ENCODE measurements around the gene STOML3.

DNA sequence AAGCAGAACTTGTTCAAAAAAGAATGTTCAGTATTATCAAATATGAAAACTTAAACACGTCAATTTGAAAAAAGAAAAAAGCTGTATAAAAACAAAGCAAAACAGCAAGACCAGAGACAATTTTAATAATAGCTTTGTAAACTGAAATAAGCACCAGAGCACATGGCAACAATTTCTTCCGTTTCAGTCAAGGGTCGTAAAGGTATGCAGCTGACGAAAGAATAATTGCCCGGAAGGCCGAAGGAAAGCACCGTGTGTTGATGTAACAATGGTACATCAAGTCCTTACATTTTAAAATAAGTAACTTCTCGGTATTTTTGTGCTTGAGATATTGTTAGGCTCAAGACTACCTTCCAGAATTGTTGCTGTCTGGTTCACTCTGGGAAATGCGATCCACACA is 45.6 kb upstream of the STOML3 start:
- TF ChIP-seq, protein P1, sequence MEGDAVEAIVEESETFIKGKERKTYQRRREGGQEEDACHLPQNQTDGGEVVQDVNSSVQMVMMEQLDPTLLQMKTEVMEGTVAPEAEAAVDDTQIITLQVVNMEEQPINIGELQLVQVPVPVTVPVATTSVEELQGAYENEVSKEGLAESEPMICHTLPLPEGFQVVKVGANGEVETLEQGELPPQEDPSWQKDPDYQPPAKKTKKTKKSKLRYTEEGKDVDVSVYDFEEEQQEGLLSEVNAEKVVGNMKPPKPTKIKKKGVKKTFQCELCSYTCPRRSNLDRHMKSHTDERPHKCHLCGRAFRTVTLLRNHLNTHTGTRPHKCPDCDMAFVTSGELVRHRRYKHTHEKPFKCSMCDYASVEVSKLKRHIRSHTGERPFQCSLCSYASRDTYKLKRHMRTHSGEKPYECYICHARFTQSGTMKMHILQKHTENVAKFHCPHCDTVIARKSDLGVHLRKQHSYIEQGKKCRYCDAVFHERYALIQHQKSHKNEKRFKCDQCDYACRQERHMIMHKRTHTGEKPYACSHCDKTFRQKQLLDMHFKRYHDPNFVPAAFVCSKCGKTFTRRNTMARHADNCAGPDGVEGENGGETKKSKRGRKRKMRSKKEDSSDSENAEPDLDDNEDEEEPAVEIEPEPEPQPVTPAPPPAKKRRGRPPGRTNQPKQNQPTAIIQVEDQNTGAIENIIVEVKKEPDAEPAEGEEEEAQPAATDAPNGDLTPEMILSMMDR (IDR thresholded peaks at IDR 0.05), result no peak
- no peak for TF ChIP-seq POLR2A (IDR thresholded peaks at IDR 0.05)

Data from body of pancreas (tissue), 4 donors.